ENCODE data around the gene KRT17. TPM values are rescaled to one million over a fixed set of nuclear protein-coding genes. Genes with fewer than 3 reads are reported as not detected.

Gene KRT17
- total RNA-seq, 3 donors from 2014 or later (not counting 1 experiment from before 2014, with no cell fraction given): not detected

DNA sequence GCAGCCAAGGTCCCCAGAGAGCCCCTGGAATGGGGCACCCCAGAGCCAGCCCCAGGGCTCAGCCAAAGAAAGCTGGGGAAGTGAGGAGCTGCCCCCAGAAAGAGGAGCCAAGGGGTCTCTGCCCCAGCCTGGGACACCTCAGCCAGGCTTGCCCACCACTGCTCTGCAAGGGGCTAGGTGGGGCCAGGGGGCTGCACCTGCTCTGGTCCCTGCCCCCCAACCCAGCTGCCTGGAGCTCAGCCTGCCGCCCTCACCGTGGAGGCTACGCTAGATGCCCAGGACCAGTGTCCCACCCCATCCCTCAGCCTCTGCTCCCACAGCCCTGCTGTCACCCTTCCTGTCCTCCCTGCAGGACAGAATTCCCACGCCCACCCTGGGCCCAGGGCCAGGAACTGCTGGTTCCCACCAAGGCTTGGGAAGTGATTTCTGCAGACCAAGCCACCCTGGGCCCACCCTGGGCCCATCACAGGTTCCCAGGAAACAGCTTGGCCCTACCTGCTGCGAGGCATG, 28.1 kb upstream of the KRT17 start:
- TF ChIP-seq, protein P1, sequence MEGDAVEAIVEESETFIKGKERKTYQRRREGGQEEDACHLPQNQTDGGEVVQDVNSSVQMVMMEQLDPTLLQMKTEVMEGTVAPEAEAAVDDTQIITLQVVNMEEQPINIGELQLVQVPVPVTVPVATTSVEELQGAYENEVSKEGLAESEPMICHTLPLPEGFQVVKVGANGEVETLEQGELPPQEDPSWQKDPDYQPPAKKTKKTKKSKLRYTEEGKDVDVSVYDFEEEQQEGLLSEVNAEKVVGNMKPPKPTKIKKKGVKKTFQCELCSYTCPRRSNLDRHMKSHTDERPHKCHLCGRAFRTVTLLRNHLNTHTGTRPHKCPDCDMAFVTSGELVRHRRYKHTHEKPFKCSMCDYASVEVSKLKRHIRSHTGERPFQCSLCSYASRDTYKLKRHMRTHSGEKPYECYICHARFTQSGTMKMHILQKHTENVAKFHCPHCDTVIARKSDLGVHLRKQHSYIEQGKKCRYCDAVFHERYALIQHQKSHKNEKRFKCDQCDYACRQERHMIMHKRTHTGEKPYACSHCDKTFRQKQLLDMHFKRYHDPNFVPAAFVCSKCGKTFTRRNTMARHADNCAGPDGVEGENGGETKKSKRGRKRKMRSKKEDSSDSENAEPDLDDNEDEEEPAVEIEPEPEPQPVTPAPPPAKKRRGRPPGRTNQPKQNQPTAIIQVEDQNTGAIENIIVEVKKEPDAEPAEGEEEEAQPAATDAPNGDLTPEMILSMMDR (IDR thresholded peaks at IDR 0.05): no peak
- Histone ChIP-seq H3K36me3 (ENCODE audit: control insufficient read depth, insufficient read depth, low read length) (no peaks in the 10 kb centered on the region), H3K4me1 (ENCODE audit: control insufficient read depth, insufficient read depth, low read length) (peaks cover 14% of the 10 kb centered on the region), H3K9me3 (ENCODE audit: control insufficient read depth, insufficient read depth, low read length) (no peaks in the 10 kb centered on the region), H3K27ac (ENCODE audit: low read length) (no peak overlapping the region), H3K4me3 (ENCODE audit: low read length) (no peak overlapping the region), H3K27me3 (ENCODE audit: control insufficient read depth, insufficient read depth, low read length) (no peaks in the 10 kb centered on the region)
- Mint-ChIP-seq H3K27ac (no peak overlapping the region), H3K9me3 (no peaks in the 10 kb centered on the region), H3K36me3 (no peaks in the 10 kb centered on the region), H3K27me3 (ENCODE audit: low read depth in 2 of 2) (no peaks in the 10 kb centered on the region), H3K4me3 (no peak overlapping the region), H3K4me1 (peaks cover 9 to 10% of the 10 kb centered on the region in 2 donors)
- no peak for ATAC-seq
- intact Hi-C loops (cut with micrococcal nuclease): no loop called here
- 84% methylated on average over 5 of the region's 5 CpGs for WGBS (ENCODE audit: insufficient coverage)
- DNase-seq: no peak

DNA sequence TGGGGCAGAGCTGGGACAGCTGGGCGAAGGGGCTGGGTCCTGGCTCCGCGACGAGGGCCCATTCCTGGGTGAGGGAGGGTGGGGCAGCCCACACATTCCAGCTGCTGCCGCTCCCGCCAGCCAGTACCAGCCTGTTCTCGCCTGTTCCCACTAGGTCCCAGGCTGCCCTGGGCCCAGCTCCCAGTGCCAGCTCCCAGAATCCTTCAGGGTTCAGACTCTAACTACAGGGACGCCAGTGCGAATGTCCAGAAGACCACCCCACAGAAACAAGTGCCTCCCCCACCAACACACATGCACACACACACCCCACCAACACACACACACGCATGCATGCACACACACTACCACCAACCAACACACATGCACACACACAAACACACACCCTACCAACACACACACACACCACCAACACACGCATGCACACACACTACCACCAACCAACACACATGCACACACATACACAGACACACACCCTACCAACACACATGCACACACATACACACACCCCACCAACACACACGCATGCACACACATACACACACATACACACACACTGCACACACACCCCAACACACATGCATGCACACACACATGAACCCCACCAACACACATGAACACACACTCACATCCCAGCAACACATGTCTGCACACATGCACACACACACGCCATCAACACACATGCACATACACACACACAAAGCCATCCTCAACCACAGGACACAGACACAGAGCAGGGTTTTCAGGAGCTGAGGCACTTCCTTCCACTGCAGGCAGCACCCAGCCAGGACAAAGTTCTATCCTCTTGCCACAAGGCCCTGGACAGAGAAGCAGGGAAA, 27.5 kb upstream of the KRT17 start:
- Mint-ChIP-seq H3K9me3 (no peaks in the 10 kb centered on the region), H3K4me1 (peaks cover 9 to 10% of the 10 kb centered on the region in 2 donors), H3K4me3 (no peak overlapping the region), H3K27me3 (ENCODE audit: low read depth in 2 of 2) (no peaks in the 10 kb centered on the region), H3K36me3 (no peaks in the 10 kb centered on the region), H3K27ac (peak overlapping the region in 1 of 2 donors; percentile 19)
- ATAC-seq (no peak), DNase-seq (no peak)
- no peak overlapping the region for H3K4me3 ChIP-seq (ENCODE audit: low read length)
- intact Hi-C loops (cut with micrococcal nuclease): no loop called here
- H3K36me3 ChIP-seq (ENCODE audit: control insufficient read depth, insufficient read depth, low read length): no peaks in the 10 kb centered on the region
- H3K4me1 ChIP-seq (ENCODE audit: control insufficient read depth, insufficient read depth, low read length): peaks cover 14% of the 10 kb centered on the region
- no peaks in the 10 kb centered on the region for H3K9me3 ChIP-seq (ENCODE audit: control insufficient read depth, insufficient read depth, low read length)
- TF ChIP-seq, protein P1 (IDR thresholded peaks at IDR 0.05): no peak
- no peak overlapping the region for H3K27ac ChIP-seq (ENCODE audit: low read length)
- WGBS (ENCODE audit: insufficient coverage): 96% methylated on average over 13 of the region's 13 CpGs
- H3K27me3 ChIP-seq (ENCODE audit: control insufficient read depth, insufficient read depth, low read length): no peaks in the 10 kb centered on the region

DNA sequence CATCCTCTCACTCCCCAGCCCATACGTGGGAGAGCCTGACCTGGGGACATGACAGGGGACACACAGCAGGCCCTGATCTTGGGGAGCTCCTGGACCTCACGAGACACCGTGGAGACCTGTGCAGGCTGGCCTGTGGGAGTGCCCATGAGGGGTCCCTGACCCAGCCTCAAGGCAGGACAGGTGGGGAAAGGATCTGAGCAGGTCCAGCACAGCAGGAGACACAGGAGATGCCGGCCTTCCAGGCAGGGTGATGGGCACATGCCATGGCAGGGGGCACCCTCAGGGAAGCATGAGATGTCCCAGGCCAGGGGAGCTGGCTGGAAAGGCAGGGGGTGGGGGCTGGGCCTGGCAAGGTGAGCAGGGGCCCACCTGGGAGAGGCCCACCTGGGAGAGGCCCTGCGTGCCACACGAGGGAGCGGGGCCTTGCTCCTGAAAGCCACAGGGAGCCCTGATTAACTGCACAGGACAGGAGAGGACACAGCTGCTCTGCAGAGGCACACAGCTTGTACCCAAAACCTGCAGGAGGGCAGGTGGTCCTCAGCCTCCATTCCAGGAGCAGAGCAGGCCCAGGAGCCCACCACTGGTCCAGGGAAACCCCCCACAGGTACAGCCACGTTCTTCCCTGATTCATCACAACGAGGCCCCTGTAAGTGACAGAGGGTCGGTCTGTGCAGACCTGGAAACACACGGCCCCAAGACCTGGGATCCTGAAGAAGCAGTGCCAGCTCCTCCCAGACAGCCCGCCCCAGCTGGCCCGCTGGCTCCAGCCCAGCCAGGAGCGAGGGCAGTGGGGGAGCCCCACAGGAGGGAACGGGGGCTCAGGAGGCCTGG, 26.6 kb upstream of the KRT17 start:
- Histone ChIP-seq H3K36me3 (ENCODE audit: control insufficient read depth, insufficient read depth, low read length) (no peaks in the 10 kb centered on the region), H3K9me3 (ENCODE audit: control insufficient read depth, insufficient read depth, low read length) (no peaks in the 10 kb centered on the region), H3K4me3 (ENCODE audit: low read length) (no peak overlapping the region), H3K27ac (ENCODE audit: low read length) (no peak overlapping the region), H3K4me1 (ENCODE audit: control insufficient read depth, insufficient read depth, low read length) (peaks cover 14% of the 10 kb centered on the region), H3K27me3 (ENCODE audit: control insufficient read depth, insufficient read depth, low read length) (no peaks in the 10 kb centered on the region)
- Mint-ChIP-seq H3K4me1 (peaks cover 9 to 10% of the 10 kb centered on the region in 2 donors), H3K36me3 (no peaks in the 10 kb centered on the region), H3K9me3 (no peaks in the 10 kb centered on the region), H3K27me3 (ENCODE audit: low read depth in 2 of 2) (no peaks in the 10 kb centered on the region), H3K4me3 (no peak overlapping the region), H3K27ac (no peak overlapping the region)
- 86% methylated on average over 15 of the region's 15 CpGs for WGBS (ENCODE audit: insufficient coverage)
- DNase-seq: no peak
- no peak for ATAC-seq
- intact Hi-C loops (cut with micrococcal nuclease): no loop called here
- TF ChIP-seq, protein P1 (IDR thresholded peaks at IDR 0.05): no peak
